HCT116 (cell line): ENCODE results near the gene CPLX3.

ENCODE experiments used
- MAX ChIP-seq: IDR thresholded peaks from 2 replicates; pipeline ENCODE4 v1.6.1; 2012
- POLR2A ChIP-seq: IDR thresholded peaks from 2 replicates; pipeline ENCODE4 v1.7.0; 2011; ENCODE audit warnings: borderline replicate concordance; ENCODE audit not compliant: insufficient read depth, insufficient read length; ENCODE audit errors: extremely low read depth

GRCh38 chr15:74801311-74801997 lies 25.0 kb upstream of the CPLX3 start:
- TF ChIP-seq POLR2A: no peak
- TF ChIP-seq MAX: no peak
